KMS-11 (cell line): ENCODE measurements around the gene ITGB5.

Experiments
- H2AFZ ChIP-seq: fragments of 200-600 bp; sonication (generic); 2 replicates; pipeline ENCODE4 v1.6.1; 2016; ENCODE audit warnings: antibody characterized with exemption, mixed run types, low read depth
- H3K27ac ChIP-seq: fragments of 200-600 bp; sonication (generic); 2 replicates; pipeline ENCODE4 v1.6.1; 2016; ENCODE audit warnings: mild to moderate bottlenecking, mixed run types
- H3K27me3 ChIP-seq: fragments of 200-600 bp; sonication (generic); 2 replicates; pipeline ENCODE4 v1.6.1; 2017; ENCODE audit warnings: mild to moderate bottlenecking, low read depth, mixed run types, moderate library complexity; ENCODE audit not compliant: insufficient read depth
- H3K36me3 ChIP-seq: fragments of 200-600 bp; sonication (generic); 2 replicates; pipeline ENCODE4 v1.6.1; 2017; ENCODE audit warnings: mild to moderate bottlenecking, mixed run types; ENCODE audit not compliant: insufficient read depth
- H3K4me1 ChIP-seq: fragments of 200-600 bp; sonication (generic); 2 replicates; pipeline ENCODE4 v1.6.1; 2016; ENCODE audit warnings: mild to moderate bottlenecking, low read depth, mixed run types; ENCODE audit not compliant: poor library complexity, severe bottlenecking
- H3K4me2 ChIP-seq: fragments of 200-600 bp; sonication (generic); 2 replicates; pipeline ENCODE4 v1.7.0; 2016; ENCODE audit warnings: mild to moderate bottlenecking, mixed run types
- H3K4me3 ChIP-seq: fragments of 200-600 bp; sonication (generic); IDR thresholded peaks from 2 replicates; pipeline ENCODE4 v1.6.1; 2017; ENCODE audit warnings: low read depth, low read length, mixed read lengths; ENCODE audit not compliant: insufficient read depth
- H3K79me2 ChIP-seq: fragments of 200-600 bp; sonication (generic); 2 replicates; pipeline ENCODE4 v1.6.1; 2016; ENCODE audit warnings: low read depth, mixed run types; ENCODE audit not compliant: insufficient read depth
- H3K9ac ChIP-seq: fragments of 200-600 bp; sonication (generic); 2 replicates; pipeline ENCODE4 v1.6.1; 2016; ENCODE audit warnings: mild to moderate bottlenecking, mixed run types
- H4K20me1 ChIP-seq: fragments of 200-600 bp; sonication (generic); 2 replicates; pipeline ENCODE4 v1.6.1; 2016; ENCODE audit warnings: mild to moderate bottlenecking, mixed run types; ENCODE audit not compliant: insufficient read depth
- CTCF ChIP-seq: fragments of 200-600 bp; sonication (generic); conservative IDR thresholded peaks from 2 replicates; pipeline ENCODE4 v1.6.1; 2017; ENCODE audit warnings: low read depth, mild to moderate bottlenecking, antibody characterized with exemption, low read length, moderate library complexity, mixed read lengths

ITGB5 gene

GRCh38 chr3:124818398-124819091, 68.6 kb downstream of the ITGB5 start:
- Histone ChIP-seq H3K4me1 (peaks cover 4% of the 10 kb centered on the region), H3K79me2 (no peaks in the 10 kb centered on the region), H4K20me1 (no peaks in the 10 kb centered on the region), H3K4me3 (no peak overlapping the region), H2AFZ (no peak overlapping the region), H3K36me3 (no peaks in the 10 kb centered on the region; the same call in 1 of the 2 replicates), H3K27ac (no peak overlapping the region), H3K4me2 (no peak overlapping the region), H3K9ac (no peak overlapping the region), H3K27me3 (no peaks in the 10 kb centered on the region)
- no peak for TF ChIP-seq CTCF

- H3K79me2 ChIP-seq: no peaks in the 10 kb centered on the region
- H3K27me3 ChIP-seq: no peaks in the 10 kb centered on the region
- H3K4me2 ChIP-seq: no peak overlapping the region
- no peaks in the 10 kb centered on the region; the same call in 1 of the 2 replicates for H3K36me3 ChIP-seq
- H4K20me1 ChIP-seq: no peaks in the 10 kb centered on the region
- H3K4me3 ChIP-seq: no peak overlapping the region
- H3K4me1 ChIP-seq: peaks cover 11% of the 10 kb centered on the region
- H3K27ac ChIP-seq: no peak overlapping the region
- no peak overlapping the region for H2AFZ ChIP-seq
- no peak overlapping the region for H3K9ac ChIP-seq
- no peak for TF ChIP-seq CTCF
Observed at GRCh38 chr3:124817079-124817478, 70.1 kb downstream of the ITGB5 start.

GRCh38 chr3:124816206-124816605, 71.0 kb downstream of the ITGB5 start:
- no peaks in the 10 kb centered on the region for H4K20me1 ChIP-seq

GRCh38 chr3:124815781-124816180, 71.4 kb downstream of the ITGB5 start:
- no peak overlapping the region for H3K4me2 ChIP-seq
- H3K4me1 ChIP-seq: peaks cover 11% of the 10 kb centered on the region
- H2AFZ ChIP-seq: no peak overlapping the region
- H3K27ac ChIP-seq: no peak overlapping the region
- H3K4me3 ChIP-seq: no peak overlapping the region
- no peak overlapping the region for H3K9ac ChIP-seq
- no peak for TF ChIP-seq CTCF
- H3K27me3 ChIP-seq: no peaks in the 10 kb centered on the region
- no peaks in the 10 kb centered on the region; the same call in 1 of the 2 replicates for H3K36me3 ChIP-seq
- H3K79me2 ChIP-seq: no peaks in the 10 kb centered on the region
- H4K20me1 ChIP-seq: no peaks in the 10 kb centered on the region

More at GRCh38 chr3:124816206-124816605, 71.0 kb downstream of the ITGB5 start:
- H3K4me2 ChIP-seq: no peak overlapping the region
- H2AFZ ChIP-seq: no peak overlapping the region
- H3K4me1 ChIP-seq: peaks cover 11% of the 10 kb centered on the region
- no peak overlapping the region for H3K9ac ChIP-seq
- H3K27me3 ChIP-seq: no peaks in the 10 kb centered on the region
- TF ChIP-seq CTCF: no peak
- H3K4me3 ChIP-seq: no peak overlapping the region
- H3K79me2 ChIP-seq: no peaks in the 10 kb centered on the region
- H3K27ac ChIP-seq: no peak overlapping the region
- no peaks in the 10 kb centered on the region; the same call in 1 of the 2 replicates for H3K36me3 ChIP-seq
